SW480 (cell line): ENCODE measurements around the gene ASCL5.
"Not testable (repeated sequence)": the region's sequence is repeated elsewhere in the genome, so short reads cannot be mapped to it uniquely, and the experiment has no call there.

Experiments
- DNase-seq: peaks from one replicate; pipeline ENCODE4 v3.0.0-alpha.2; 2016; ENCODE audit warnings: low spot score

The ASCL5 gene

DNA sequence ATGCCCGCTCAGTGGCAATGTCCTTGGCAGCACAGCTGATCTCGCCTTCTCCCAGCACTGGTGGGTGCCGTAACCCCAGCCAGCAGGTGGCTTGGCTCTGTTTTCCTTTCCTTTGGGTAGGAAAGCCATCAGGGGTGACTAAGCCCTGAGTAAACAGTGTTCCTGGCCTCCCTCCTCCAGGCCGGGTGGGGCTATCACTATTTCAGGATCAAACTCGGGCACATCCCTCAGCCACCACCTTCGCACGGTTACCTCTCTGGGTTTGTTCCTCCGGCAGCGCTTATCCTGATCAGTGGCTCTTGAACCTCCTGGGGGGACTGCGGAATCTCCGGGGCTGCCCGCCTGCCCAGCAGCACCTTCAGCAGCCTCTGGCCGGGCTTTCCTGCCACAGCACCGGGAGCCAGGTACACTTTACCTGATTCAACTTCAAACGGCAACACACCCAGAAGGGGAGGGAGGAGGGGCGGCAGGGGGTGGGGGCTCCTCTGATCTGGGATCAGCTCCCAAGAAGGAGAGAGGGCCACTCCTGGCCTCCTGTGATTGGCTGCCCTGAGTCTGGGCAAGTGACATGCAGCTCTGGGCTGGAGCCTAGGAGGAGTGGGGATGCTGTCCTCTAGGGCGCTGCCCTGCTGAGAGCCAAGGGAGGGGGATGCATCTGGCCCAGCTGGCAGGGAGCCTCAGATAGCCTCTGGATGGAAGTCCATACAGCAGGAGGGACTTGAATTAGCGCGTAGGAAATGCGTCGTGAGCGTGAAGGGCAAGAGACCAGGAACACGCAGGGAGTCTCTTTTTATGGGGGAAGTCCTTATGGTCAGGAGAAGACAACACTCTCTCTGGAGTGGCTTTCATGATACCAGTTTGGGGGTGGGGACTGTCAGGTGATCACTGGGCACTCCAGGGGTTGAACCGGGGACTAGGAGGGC is at the start of gene ASCL5:
Gene ASCL5, minus strand, starts transcription at position 353 of the 923 bp plus-strand sequence. CDS start 11,812 bp downstream, outside the sequence.
- peak; percentile 85 for DNase-seq

DNA sequence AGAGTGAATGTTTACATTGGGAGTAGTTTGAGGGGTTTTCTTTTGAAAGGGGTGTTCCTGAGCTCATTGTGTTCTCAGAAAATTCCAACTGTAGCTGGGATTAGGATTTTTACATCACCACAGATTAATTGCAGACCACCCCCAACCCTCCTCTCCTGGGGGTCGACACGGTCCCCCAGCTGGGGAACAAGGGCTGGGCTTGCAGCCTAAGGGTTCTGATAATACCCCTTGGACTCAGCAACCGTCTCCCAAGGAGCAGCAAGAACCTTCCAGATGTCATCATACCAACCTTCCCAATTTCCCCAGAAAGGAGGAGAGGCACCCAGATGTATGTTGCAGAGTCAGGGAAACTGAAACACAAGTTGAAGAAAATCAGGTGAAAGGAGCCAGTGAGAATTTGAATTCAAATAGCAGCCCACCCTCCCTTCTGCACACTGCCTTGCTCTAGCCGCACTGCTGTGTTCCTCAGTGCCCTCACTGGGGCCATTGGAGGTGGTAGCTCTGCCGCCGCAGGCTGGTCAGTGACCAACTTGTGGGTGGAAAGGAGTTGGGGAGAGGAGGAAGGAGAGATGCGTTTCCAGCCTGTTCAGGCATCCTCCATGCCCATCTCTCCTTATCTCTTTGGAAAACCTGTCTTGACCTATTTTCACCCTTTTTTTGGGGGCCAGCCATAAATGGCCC is 49.0 kb upstream of the ASCL5 start:
- no peak for DNase-seq

DNA sequence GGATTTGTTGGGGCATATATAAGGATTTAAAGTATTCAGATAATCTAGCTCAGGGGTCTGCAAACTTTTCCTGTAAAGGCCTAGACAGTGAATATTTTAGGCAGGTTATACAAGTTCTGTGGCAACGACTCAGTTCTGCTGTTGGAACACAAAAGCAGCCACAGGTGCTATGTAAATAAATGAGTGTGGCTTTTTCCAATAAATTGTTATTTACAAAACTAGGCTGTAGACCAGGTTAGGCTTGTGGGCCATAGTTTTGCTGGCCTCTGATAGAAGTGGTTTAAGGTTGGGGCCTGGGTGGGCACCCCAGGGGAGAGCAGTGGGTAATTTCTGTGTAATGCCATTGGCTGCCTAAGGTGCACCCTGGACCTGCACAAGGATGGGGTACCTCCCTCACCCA is 46.8 kb upstream of the ASCL5 start:
- no peak for DNase-seq

DNA sequence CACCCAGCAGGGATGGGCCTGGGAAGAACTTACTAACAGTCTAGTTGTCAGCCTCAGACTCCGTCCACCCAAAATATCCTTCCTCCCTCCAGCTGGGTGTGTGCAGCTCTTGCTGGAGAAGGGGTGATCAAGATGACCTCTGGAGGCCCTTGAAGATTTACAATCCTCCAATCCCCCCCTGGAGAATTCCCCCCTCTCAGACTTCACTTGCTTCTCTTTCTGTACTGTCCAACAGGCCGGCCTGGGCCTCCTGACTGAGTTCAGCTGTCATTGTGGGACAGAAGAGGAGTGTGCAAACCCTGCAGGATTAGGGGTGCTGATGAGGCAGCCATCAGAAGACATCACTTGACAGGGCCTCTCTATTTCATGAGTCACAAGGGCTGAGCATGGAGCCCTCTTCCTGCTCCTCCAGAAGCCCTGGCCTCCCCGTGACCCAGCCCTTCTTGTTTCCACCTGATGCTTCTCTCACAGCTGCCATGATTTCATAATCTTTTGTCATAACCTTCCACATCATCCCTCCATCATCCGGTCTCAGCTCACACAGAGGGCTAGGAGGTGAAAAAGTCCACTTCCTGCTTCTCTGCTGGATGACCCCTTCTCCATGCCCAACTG is 46.1 kb upstream of the ASCL5 start:
- DNase-seq, result no peak

DNA sequence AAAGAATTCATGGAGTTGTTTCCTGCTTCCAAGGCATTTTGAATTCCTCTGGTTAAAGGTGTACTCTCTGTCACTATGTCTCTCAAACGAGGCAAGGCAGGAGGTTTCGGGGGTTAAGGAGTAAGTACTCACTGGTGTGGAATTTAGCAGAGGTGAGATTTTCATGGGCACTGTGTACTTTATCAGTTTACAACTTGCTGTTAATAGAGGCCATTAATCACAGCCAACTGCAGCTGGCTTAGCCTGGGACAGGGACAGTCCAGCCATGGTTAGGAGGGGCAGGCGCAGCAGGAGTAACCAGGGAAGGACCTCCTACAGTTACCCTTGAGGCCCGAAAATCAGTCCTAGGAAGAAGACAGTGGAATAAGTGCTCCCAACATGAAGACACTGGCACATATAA is 45.3 kb upstream of the ASCL5 start:
- no peak for DNase-seq

- DNase-seq, result peak; percentile 73
These were observed 44.4 kb upstream of the ASCL5 start for GRCh38 chr1:201171063-201172036.

GRCh38 chr1:201170533-201171062 is 43.6 kb upstream of the ASCL5 start:
- DNase-seq, result peak; percentile 97

DNA sequence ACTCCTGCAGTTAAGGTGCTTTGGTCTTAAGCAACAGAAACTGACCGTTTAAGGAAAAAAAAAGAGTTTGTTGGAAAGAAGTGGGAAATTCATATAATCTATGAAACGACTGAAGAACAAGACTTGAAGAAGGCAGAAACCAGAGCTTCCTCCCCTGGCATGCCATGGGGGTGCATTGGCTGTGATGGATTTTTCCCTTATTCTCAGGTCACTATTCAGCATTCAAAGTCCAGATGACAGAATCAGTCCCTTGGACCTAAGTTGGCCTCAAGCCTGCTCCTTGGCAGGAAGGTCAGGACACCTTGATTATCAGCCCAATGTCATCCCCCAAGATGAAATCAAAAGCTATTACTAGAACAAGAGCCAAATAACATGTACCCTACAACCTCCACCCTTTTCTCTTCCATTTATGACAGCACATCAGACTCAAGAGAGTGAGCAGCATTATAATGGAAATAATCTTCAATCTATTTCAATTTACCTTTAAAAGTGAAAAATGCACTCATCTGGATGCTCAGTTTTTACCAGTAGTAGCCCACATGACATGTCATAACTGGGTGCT is 43.1 kb upstream of the ASCL5 start:
- no peak for DNase-seq

DNA sequence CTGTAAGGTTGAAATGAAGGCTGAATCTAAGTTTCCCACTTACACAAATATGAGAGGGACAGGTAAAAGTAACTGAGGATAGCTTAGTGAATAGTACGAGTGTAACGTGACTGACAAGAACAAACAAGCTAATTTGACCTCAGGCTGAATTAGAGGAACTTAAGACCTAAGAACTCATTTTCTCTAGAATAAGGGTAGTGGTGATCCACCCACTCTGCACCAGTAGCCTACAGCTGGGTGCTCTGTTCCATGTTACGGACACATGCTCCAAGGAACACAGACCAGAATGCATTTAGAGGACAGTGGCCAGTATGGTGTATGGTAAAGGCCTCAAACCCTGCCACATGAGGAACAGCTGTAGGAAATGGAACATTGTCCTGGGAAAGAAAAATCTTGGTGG is 42.2 kb upstream of the ASCL5 start:
- DNase-seq, result no peak

GRCh38 chr1:201167041-201167991 is 40.3 kb upstream of the ASCL5 start:
- no peak for DNase-seq

DNA sequence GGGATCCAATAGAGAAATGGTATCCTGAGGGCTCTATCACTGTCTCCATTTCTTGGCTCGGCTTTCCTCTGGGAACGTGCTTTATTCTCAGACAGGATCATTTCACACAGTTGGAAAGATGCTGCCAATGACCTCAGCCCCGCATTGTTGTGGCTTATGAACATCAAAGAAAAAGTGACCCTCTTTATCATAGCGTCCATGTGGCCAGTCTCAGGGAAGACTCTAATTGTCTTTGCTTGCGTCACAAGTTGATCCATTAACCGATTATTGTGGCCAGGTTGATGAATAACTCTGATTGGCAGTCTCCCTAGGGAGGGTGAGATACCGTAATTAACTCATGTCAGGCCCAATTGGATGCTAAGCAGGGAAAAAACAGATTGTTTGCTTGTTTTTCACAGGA is 37.7 kb upstream of the ASCL5 start:
- DNase-seq, result peak; percentile 84

GRCh38 chr1:201163707-201164106 is 36.7 kb upstream of the ASCL5 start:
- no peak for DNase-seq

DNA sequence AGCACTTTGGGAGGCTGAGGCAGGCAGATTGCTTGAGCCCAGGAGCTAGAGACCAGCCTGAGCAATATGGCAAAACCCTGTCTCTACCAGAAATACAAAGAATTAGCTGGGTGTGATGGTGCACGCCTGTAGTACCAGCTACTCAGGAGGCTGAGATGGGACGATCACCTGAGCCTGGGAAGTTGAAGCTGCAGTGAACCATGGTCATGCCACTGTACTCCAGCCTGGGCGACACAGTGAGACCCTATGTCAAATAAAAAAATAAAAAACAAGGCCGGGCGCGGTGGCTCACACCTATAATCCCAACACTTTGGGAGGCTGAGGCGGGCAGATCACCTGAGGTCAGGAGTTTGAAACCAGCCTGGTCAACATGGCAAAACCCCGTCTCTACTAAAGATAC is 36.1 kb upstream of the ASCL5 start:
- DNase-seq, result not testable (repeated sequence)

GRCh38 chr1:201157949-201158348 is 31.0 kb upstream of the ASCL5 start:
- DNase-seq, result no peak

DNA sequence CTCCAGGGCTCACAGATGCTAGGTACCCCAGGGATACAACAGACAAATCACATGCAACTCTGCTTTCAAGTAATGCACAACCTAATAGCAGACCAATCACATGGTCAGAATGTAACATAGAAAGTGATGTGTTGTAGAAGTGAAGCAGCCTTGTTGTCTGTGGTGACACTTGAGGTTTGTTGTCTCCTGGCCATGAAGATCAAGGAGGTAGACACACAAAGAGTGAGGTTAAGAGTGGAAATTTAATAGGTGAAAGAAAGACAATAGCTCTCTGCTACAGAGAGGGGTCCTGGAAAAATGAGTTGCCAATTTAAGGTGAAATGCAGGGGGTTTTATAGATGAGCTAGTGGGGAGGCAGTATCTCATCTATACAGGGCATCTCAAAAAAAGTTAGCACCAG is 29.8 kb upstream of the ASCL5 start:
- DNase-seq, result no peak

DNA sequence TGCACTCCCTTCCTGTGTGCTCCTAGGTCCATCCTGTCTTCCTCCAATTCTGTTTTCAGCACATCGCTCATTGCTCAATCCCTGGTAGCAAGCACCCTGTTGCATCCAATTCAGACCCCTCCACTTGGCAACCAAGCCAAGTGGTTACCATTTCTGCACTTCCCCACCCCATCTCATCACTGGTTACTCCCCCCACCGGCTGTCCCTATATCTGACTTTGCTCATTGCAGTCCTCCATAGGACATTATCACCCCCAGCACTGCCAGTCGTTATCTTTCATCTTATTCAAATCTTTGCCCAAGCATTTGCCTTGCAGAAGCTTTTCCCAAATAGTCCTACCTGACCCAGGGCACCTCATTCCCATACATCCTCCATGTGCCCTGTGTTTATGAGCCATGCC is 29.4 kb upstream of the ASCL5 start:
- no peak for DNase-seq

DNA sequence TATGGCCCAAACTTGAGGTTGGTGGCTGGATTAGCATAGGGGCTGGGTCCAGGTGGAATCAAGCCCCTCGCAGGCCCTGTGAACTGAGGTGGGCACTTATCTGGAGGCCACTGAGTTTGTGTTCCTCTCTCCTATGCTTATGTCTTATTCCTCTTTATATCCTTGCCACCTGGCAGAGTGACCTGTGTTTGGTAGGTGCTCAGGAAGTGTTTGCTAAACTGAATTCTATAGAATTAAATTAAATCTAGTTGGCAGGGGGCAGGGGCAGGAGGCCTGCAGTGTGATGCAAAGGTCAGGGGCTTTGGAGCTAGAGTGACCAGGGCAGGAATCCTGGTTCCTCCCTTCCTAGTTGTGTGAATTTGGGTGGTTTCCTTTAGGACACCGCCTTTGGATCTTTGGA is 28.4 kb upstream of the ASCL5 start:
- DNase-seq, result no peak

- peak; percentile 90 for DNase-seq
These were observed 27.6 kb upstream of the ASCL5 start, which contains the start of gene TMEM9 for GRCh38 chr1:201154389-201155165. TSS of gene TMEM9 (minus strand) at chr1:201154474. CDS start at chr1:201153923, 551 bp downstream.
